MM.1S (cell line): ENCODE results near the gene PUS10.

Experiments
- CTCF ChIP-seq: fragments of 300-600 bp; sonication (generic); IDR thresholded peaks from 2 replicates; pipeline ENCODE4 v1.5.1; 2016; ENCODE audit warnings: antibody characterized with exemption, low read length, mixed read lengths
- EZH2phosphoT487 ChIP-seq: fragments of 300-600 bp; sonication (generic); IDR thresholded peaks from 2 replicates; pipeline ENCODE4 v1.6.1; 2018; ENCODE audit warnings: antibody characterized with exemption, low read length

GRCh38 chr2:60926741-60927552, 91.1 kb downstream of the PUS10 start:
- TF ChIP-seq EZH2phosphoT487 (no peak), CTCF (no peak)
